Nephron (organoid): ENCODE results near the gene DNAAF8.

Experiments
- H3K27ac Mint-ChIP-seq, 3 experiments: 2 replicates each; pipeline ENCODE4 v1.8.0; 2020; ENCODE audit warnings: mixed read lengths in 3 of 3, mild to moderate bottlenecking in 2 of 3, moderate library complexity in 1 of 3
- H3K27me3 Mint-ChIP-seq: 2 replicates; pipeline ENCODE4 v1.8.0; 2021; ENCODE audit warnings: low read depth, mild to moderate bottlenecking, moderate library complexity, mixed read lengths
- H3K36me3 Mint-ChIP-seq: 2 replicates; pipeline ENCODE4 v1.8.0; 2020; ENCODE audit warnings: low read depth, mixed read lengths
- H3K4me1 Mint-ChIP-seq: 2 replicates; pipeline ENCODE4 v1.8.0; 2020; ENCODE audit warnings: mixed read lengths
- H3K4me3 Mint-ChIP-seq, 3 experiments: 2 replicates each; pipeline ENCODE4 v1.8.0; 2020; ENCODE audit warnings: mild to moderate bottlenecking in 3 of 3, mixed read lengths in 3 of 3, moderate library complexity in 2 of 3
- H3K9me3 Mint-ChIP-seq: 2 replicates; pipeline ENCODE4 v1.8.0; 2020; ENCODE audit warnings: mixed read lengths
- TF ChIP-seq, protein P1 (sequence below), 3 experiments: fragments of 200-600 bp; sonication (generic); IDR thresholded peaks; one replicate each; pipeline ENCODE4 v1.5.0; 2021; ENCODE audit warnings: antibody characterized with exemption in 3 of 3; ENCODE audit not compliant: unreplicated experiment in 3 of 3

DNAAF8 gene

DNA sequence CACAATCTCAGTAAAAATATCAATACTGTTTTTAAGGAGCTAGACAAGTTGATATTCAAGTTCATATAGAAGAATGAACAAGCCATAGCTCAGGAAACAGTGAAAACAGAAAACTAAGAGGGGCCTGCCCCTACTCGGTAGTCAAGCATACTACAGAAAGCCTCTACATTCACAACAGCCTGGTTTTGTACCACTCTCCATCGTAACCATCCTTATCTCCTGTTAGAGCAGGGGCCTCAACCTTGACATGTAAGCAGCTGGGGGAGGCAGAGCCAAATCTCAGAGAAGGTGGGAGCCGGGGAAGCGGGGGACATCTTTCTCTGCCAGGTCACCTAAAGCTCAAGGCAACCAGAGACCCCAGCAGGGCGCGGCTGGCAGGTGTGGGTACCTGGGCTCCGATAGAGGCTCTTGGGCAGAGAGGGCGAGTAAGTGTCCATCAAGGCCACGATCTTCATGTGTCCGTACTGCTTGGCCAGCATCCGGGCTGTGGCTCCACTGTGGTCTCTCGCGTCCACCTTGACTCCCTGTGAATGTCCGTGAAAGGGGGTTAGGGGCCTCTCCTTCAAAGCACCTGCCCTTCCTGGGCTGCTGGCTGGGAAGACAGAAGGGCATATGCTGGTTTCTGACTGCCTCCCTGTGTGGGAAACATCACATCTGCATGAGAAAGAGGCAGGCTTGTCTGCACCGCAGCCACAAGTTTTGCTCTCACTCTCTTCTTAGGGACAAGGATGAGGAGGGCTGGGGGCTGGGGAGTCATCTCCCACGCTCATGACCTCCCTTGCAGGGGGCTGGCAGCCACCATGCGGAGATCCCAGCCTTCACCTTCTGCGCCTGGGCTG is 20.5 kb upstream of the DNAAF8 start:
- Mint-ChIP-seq H3K9me3 (no peaks in the 10 kb centered on the region), H3K4me1 (no peaks in the 10 kb centered on the region), H3K36me3 (peaks cover 48% of the 10 kb centered on the region), H3K27ac (no peak overlapping the region), H3K4me3 (no peak overlapping the region), H3K27me3 (no peaks in the 10 kb centered on the region)
- TF ChIP-seq, protein P1, sequence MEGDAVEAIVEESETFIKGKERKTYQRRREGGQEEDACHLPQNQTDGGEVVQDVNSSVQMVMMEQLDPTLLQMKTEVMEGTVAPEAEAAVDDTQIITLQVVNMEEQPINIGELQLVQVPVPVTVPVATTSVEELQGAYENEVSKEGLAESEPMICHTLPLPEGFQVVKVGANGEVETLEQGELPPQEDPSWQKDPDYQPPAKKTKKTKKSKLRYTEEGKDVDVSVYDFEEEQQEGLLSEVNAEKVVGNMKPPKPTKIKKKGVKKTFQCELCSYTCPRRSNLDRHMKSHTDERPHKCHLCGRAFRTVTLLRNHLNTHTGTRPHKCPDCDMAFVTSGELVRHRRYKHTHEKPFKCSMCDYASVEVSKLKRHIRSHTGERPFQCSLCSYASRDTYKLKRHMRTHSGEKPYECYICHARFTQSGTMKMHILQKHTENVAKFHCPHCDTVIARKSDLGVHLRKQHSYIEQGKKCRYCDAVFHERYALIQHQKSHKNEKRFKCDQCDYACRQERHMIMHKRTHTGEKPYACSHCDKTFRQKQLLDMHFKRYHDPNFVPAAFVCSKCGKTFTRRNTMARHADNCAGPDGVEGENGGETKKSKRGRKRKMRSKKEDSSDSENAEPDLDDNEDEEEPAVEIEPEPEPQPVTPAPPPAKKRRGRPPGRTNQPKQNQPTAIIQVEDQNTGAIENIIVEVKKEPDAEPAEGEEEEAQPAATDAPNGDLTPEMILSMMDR (IDR thresholded peaks at IDR 0.05; ENCODE audit: unreplicated experiment in 3 of 3): no peak

- H3K4me1 Mint-ChIP-seq: no peaks in the 10 kb centered on the region
- TF ChIP-seq, protein P1 (IDR thresholded peaks at IDR 0.05; ENCODE audit: unreplicated experiment in 3 of 3): no peak
- no peak overlapping the region for H3K4me3 Mint-ChIP-seq
- H3K27me3 Mint-ChIP-seq: no peaks in the 10 kb centered on the region
- no peaks in the 10 kb centered on the region for H3K9me3 Mint-ChIP-seq
- H3K36me3 Mint-ChIP-seq: peaks cover 44% of the 10 kb centered on the region
- H3K27ac Mint-ChIP-seq: no peak overlapping the region
Observed at GRCh38 chr16:4714996-4715395, 19.3 kb upstream of the DNAAF8 start.

DNA sequence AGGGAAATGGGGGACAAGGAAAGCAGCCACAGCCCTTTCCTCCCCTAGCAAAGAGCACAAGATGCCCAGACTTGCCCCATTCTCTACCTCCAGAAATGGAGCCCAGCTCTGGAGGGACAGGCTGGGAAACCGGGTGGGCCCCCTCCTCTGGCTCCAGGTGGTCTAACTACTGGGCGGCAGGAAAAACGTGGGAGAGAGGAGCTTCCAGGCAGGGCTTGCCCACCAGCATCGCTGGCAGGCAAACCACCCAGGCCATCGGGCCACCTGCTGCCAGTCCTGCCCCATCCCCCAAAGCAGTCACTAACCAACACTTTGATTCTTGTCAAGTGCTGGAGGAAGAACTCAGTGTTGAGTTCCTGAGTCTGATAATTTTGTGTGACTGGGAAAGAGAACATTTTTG is 15.9 kb upstream of the DNAAF8 start:
- H3K4me1 Mint-ChIP-seq: no peaks in the 10 kb centered on the region
- H3K27me3 Mint-ChIP-seq: no peaks in the 10 kb centered on the region
- no peaks in the 10 kb centered on the region for H3K9me3 Mint-ChIP-seq
- H3K4me3 Mint-ChIP-seq: no peak overlapping the region
- H3K36me3 Mint-ChIP-seq: peaks cover 33% of the 10 kb centered on the region
- H3K27ac Mint-ChIP-seq: no peak overlapping the region
- TF ChIP-seq, protein P1 (IDR thresholded peaks at IDR 0.05; ENCODE audit: unreplicated experiment in 3 of 3): no peak

DNA sequence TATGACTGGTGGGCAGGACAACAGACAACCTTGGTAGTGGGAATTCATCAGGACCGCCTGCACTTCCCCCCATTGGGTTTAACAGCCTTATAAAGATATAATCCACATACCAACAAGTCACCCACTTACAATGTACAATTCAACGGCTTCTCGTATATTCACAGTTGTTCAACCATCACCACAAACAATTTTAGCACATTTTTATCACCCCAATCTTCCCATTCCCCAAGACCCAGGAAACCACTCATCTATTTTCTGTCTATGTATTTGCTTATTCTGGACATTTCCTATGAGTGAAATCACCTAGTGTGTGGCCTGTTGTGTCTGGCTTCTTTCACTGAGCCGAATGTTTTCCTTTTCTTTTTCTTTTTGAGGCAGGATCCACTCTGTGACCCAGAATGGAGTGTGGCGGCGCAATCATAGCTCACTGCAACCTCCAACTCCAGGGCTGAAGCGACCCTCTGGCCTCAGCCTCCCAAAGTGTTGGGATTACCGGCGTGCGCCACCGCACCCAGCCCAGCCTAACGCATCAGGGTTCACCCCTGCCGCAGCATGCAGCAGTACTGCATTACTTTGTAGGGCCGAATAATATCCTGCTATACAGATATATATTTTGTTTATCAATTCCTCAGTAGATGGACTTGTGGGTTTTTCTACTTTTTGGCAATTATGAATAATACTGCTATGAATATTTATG is 11.1 kb upstream of the DNAAF8 start:
- H3K27ac Mint-ChIP-seq: no peak overlapping the region
- H3K9me3 Mint-ChIP-seq: no peaks in the 10 kb centered on the region
- peaks cover 27% of the 10 kb centered on the region for H3K36me3 Mint-ChIP-seq
- no peaks in the 10 kb centered on the region for H3K27me3 Mint-ChIP-seq
- peaks cover 8% of the 10 kb centered on the region for H3K4me1 Mint-ChIP-seq
- TF ChIP-seq, protein P1 (IDR thresholded peaks at IDR 0.05; ENCODE audit: unreplicated experiment in 3 of 3): no peak
- H3K4me3 Mint-ChIP-seq: no peak overlapping the region

- Mint-ChIP-seq H3K27me3 (no peaks in the 10 kb centered on the region), H3K27ac (no peak overlapping the region), H3K9me3 (no peaks in the 10 kb centered on the region), H3K4me3 (no peak overlapping the region), H3K36me3 (peaks cover 31% of the 10 kb centered on the region), H3K4me1 (peaks cover 8% of the 10 kb centered on the region)
- TF ChIP-seq, protein P1 (IDR thresholded peaks at IDR 0.05; ENCODE audit: unreplicated experiment in 3 of 3): no peak
Observed at GRCh38 chr16:4724661-4725270, 9.6 kb upstream of the DNAAF8 start.
